HepG2 (cell line): Measurements from ENCODE around the gene ACACA. TPM values are rescaled to one million over a fixed set of nuclear protein-coding genes. Genes with fewer than 3 reads are reported as not detected.

ENCODE experiments used
- EP300 ChIP-seq, 3 experiments: sonication (generic) in 1 of 3; formaldehyde crosslinking in 1 of 3; IDR thresholded peaks; 2 replicates each; pipeline versions ENCODE4 v1.5.1 to v1.6.1; 2011 to 2020; ENCODE audit warnings: low read depth in 2 of 3, low read length in 2 of 3, borderline replicate concordance in 1 of 3, improper control_type of control experiment in 1 of 3, mild to moderate bottlenecking in 1 of 3, missing genetic modification reagents in 1 of 3, moderate library complexity in 1 of 3
- FOXJ3 ChIP-seq: sonication (generic); formaldehyde crosslinking; IDR thresholded peaks from 2 replicates; pipeline ENCODE4 v1.4.0; 2020; ENCODE audit warnings: missing genetic modification reagents, mild to moderate bottlenecking, borderline replicate concordance
- KIAA2018 ChIP-seq: sonication (generic); formaldehyde crosslinking; IDR thresholded peaks from 2 replicates; pipeline ENCODE4 v1.5.0; 2020; ENCODE audit warnings: mild to moderate bottlenecking, missing genetic modification reagents, borderline replicate concordance
- MAFK ChIP-seq, 2 experiments: IDR thresholded peaks in 1 of 2; conservative IDR thresholded peaks in 1 of 2; 2 replicates each; pipeline ENCODE4 v1.6.1; 2011; ENCODE audit warnings: improper control_type of control experiment in 2 of 2, low read length in 2 of 2
- MIER3 ChIP-seq: IDR thresholded peaks from 2 replicates; pipeline ENCODE4 v1.6.1; 2016; ENCODE audit warnings: missing compliant biosample characterization, borderline replicate concordance
- NR2F1 ChIP-seq, 2 experiments: fragments of 450-650 bp in 1 of 2; formaldehyde crosslinking in 1 of 2; IDR thresholded peaks; 2 replicates each; pipeline versions ENCODE4 v1.5.0 to v1.6.1; 2016 to 2020; ENCODE audit warnings: mild to moderate bottlenecking in 1 of 2, missing compliant biosample characterization in 1 of 2, missing genetic modification reagents in 1 of 2, moderate library complexity in 1 of 2
- SATB2 ChIP-seq: sonication (generic); formaldehyde crosslinking; IDR thresholded peaks from 2 replicates; pipeline ENCODE4 v1.5.0; 2020; ENCODE audit warnings: missing genetic modification reagents
- SMAD1 ChIP-seq: sonication (generic); formaldehyde crosslinking; IDR thresholded peaks from 2 replicates; pipeline ENCODE4 v1.4.0; 2020; ENCODE audit warnings: missing genetic modification reagents, low read depth, mild to moderate bottlenecking, borderline replicate concordance
- TGIF2 ChIP-seq: IDR thresholded peaks from 2 replicates; pipeline ENCODE4 v1.6.1; 2016; ENCODE audit warnings: control low read depth, missing compliant biosample characterization
- ZSCAN20 ChIP-seq: sonication (generic); formaldehyde crosslinking; IDR thresholded peaks from 2 replicates; pipeline ENCODE4 v1.4.0; 2020; ENCODE audit warnings: missing genetic modification reagents, mild to moderate bottlenecking, borderline replicate concordance
- ZSCAN30 ChIP-seq: sonication (generic); formaldehyde crosslinking; IDR thresholded peaks from 2 replicates; pipeline ENCODE4 v1.5.0; 2020; ENCODE audit warnings: mild to moderate bottlenecking, missing genetic modification reagents
- polyA plus RNA-seq, 8 experiments: library from polyadenylated mRNA; depleted of rRNA in 3 of 8; stranded (reverse) in 7 of 8; unstranded in 1 of 8; fragments of >200 nt; fragmentation: Illumina TruSeq in 4 of 8; extraction: Trizol in 4 of 8; gene quantifications; 2 replicates each; pipeline versions ENCODE4 v1.2.1 to v1.2.3, GENCODE V29; 2011 to 2016; ENCODE audit warnings: low read depth in 4 of 8, missing spikeins in 1 of 8, mixed read lengths in 1 of 8; ENCODE audit not compliant: insufficient read depth in 1 of 8
- total RNA-seq, 5 experiments: library from RNA; depleted of rRNA; stranded (reverse); fragments of >200 nt; fragmentation: Illumina TruSeq; extraction: Trizol; gene quantifications; 2 replicates each; pipeline ENCODE4 v1.2.3, GENCODE V29; 2016; ENCODE audit warnings: low read depth in 1 of 5
- TF ChIP-seq, protein P1 (sequence below): sonication (generic); formaldehyde crosslinking; conservative IDR thresholded peaks from 2 replicates; pipeline ENCODE4 v1.4.0; 2020; ENCODE audit warnings: mild to moderate bottlenecking, missing genetic modification reagents, moderate library complexity
- TF ChIP-seq, protein P2 (sequence below): sonication (generic); formaldehyde crosslinking; IDR thresholded peaks from 2 replicates; pipeline ENCODE4 v1.4.0; 2020; ENCODE audit warnings: missing genetic modification reagents

Gene ACACA
- total and polyA plus RNA-seq, 2 of the 13 experiments (the other 11 are each of a cell fraction or from before 2014, with no cell fraction given) = 39.2 to 47.2 TPM

- TF ChIP-seq, protein P1, sequence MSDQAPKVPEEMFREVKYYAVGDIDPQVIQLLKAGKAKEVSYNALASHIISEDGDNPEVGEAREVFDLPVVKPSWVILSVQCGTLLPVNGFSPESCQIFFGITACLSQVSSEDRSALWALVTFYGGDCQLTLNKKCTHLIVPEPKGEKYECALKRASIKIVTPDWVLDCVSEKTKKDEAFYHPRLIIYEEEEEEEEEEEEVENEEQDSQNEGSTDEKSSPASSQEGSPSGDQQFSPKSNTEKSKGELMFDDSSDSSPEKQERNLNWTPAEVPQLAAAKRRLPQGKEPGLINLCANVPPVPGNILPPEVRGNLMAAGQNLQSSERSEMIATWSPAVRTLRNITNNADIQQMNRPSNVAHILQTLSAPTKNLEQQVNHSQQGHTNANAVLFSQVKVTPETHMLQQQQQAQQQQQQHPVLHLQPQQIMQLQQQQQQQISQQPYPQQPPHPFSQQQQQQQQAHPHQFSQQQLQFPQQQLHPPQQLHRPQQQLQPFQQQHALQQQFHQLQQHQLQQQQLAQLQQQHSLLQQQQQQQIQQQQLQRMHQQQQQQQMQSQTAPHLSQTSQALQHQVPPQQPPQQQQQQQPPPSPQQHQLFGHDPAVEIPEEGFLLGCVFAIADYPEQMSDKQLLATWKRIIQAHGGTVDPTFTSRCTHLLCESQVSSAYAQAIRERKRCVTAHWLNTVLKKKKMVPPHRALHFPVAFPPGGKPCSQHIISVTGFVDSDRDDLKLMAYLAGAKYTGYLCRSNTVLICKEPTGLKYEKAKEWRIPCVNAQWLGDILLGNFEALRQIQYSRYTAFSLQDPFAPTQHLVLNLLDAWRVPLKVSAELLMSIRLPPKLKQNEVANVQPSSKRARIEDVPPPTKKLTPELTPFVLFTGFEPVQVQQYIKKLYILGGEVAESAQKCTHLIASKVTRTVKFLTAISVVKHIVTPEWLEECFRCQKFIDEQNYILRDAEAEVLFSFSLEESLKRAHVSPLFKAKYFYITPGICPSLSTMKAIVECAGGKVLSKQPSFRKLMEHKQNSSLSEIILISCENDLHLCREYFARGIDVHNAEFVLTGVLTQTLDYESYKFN (CRISPR knock-in tag) = peak; percentile 59
- no peak for TF ChIP-seq ZSCAN30 (CRISPR knock-in tag)
- TF ChIP-seq MIER3 (CRISPR knock-in tag) = 0 out of 2 replicates have a peak, but pooled peaks have one; percentile 4
- TF ChIP-seq SMAD1 = 0 out of 2 replicates have a peak, but pooled peaks have one; percentile 79
- 0 out of 2 replicates have a peak, but pooled peaks have one; percentile 48 for TF ChIP-seq KIAA2018 (CRISPR knock-in tag)
- peak; percentile 29 to 60; a peak in 2 of 4 replicates for TF ChIP-seq NR2F1 (CRISPR knock-in tag; IDR thresholded peaks at IDR 0.05)
- TF ChIP-seq FOXJ3 = no peak
- 0 out of 2 replicates have a peak, but pooled peaks have one; percentile 22 for TF ChIP-seq SATB2 (CRISPR knock-in tag)
- TF ChIP-seq, protein P2, sequence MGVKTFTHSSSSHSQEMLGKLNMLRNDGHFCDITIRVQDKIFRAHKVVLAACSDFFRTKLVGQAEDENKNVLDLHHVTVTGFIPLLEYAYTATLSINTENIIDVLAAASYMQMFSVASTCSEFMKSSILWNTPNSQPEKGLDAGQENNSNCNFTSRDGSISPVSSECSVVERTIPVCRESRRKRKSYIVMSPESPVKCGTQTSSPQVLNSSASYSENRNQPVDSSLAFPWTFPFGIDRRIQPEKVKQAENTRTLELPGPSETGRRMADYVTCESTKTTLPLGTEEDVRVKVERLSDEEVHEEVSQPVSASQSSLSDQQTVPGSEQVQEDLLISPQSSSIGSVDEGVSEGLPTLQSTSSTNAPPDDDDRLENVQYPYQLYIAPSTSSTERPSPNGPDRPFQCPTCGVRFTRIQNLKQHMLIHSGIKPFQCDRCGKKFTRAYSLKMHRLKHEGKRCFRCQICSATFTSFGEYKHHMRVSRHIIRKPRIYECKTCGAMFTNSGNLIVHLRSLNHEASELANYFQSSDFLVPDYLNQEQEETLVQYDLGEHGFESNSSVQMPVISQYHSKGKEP (CRISPR knock-in tag) = 0 out of 2 replicates have a peak, but pooled peaks have one; percentile 42
- TF ChIP-seq TGIF2 (CRISPR knock-in tag) = peak; percentile 39; the same call in 1 of the 2 replicates
- TF ChIP-seq ZSCAN20 (CRISPR knock-in tag) = peak; percentile 41
- TF ChIP-seq MAFK (conservative IDR thresholded peaks at IDR 0.05 in 1 of 2, IDR thresholded peaks at IDR 0.05 in 1 of 2; ENCODE audit: low read length in 2 of 2) = no peak
- TF ChIP-seq EP300 (IDR thresholded peaks at IDR 0.05; ENCODE audit: low read depth in 2 of 2, low read length in 2 of 2) = peak in 1 of 2 experiments; percentile 57; a peak in 2 of 4 replicates
- TF ChIP-seq EP300 (CRISPR knock-in tag; IDR thresholded peaks at IDR 0.05; ENCODE audit: borderline replicate concordance) = no peak
These were observed 47.6 kb downstream of the ACACA start (continued) for GRCh38 chr17:37358830-37359681.
